Thyroid gland (tissue), 4 donors: Measurements from ENCODE around the gene GTSE1. TPM values are rescaled to one million over a fixed set of nuclear protein-coding genes. Genes with fewer than 3 reads are reported as not detected.

Experiments used
- DNase-seq, 2 donors: peaks; one replicate each; pipeline ENCODE4 v3.0.0-alpha.2; 2019
- H3K27ac ChIP-seq, 3 donors: fragments of 200-600 bp; sonication (generic); 1 replicate in 2 of 3; 2 replicates in 1 of 3; pipeline ENCODE4 v1.5.1; 2016 to 2019; ENCODE audit warnings: mild to moderate bottlenecking in 1 of 3, moderate library complexity in 1 of 3
- H3K27me3 ChIP-seq: fragments of 200-600 bp; sonication (generic); one replicate; pipeline ENCODE4 v1.5.1; 2019
- H3K36me3 ChIP-seq, 2 donors: fragments of 200-600 bp; sonication (generic); one replicate each; pipeline ENCODE4 v1.5.1; 2016 to 2019
- H3K4me1 ChIP-seq, 2 donors: fragments of 200-600 bp; sonication (generic); one replicate each; pipeline ENCODE4 v1.5.1; 2017 to 2019
- H3K4me3 ChIP-seq, 3 donors: fragments of 200-600 bp; sonication (generic); replicated peaks in 1 of 3; 1 replicate in 2 of 3; 2 replicates in 1 of 3; pipeline ENCODE4 v1.5.1; 2016; ENCODE audit warnings: mild to moderate bottlenecking in 1 of 3
- H3K9me3 ChIP-seq: fragments of 200-600 bp; sonication (generic); one replicate; pipeline ENCODE4 v1.5.1; 2017
- POLR2A ChIP-seq, 2 donors: fragments of 450-650 bp; IDR thresholded peaks; one replicate each; pipeline ENCODE4 v1.6.1; 2017; ENCODE audit warnings: antibody characterized with exemption in 2 of 2, mild to moderate bottlenecking in 2 of 2, moderate library complexity in 1 of 2
- WGBS, 2 donors: methylation state at CpG; one replicate each; pipeline ENCODE4 v1.1.5; 2017; 5-methylcytosine and 5-hydroxymethylcytosine counted together
- intact Hi-C: fragments of 100-400 bp; cut with DNase I; formaldehyde crosslinking; loops from one replicate; pipeline ENCODE4 v1.15.1; 2023
- total RNA-seq, 4 donors: library from RNA; depleted of rRNA; stranded (reverse); fragments of >200 nt; gene quantifications; one replicate each; pipeline ENCODE4 v1.2.3, GENCODE V29; 2016
- TF ChIP-seq, protein P1 (sequence below), 6 experiments: fragments of 200-600 bp in 3 of 6; fragments of 450-650 bp in 3 of 6; sonication (generic) in 3 of 6; IDR thresholded peaks; one replicate each; pipeline ENCODE4 v1.5.1; 2016 to 2019; ENCODE audit warnings: antibody characterized with exemption in 6 of 6, mild to moderate bottlenecking in 2 of 6, inconsistent platforms in 1 of 6, moderate library complexity in 1 of 6

Gene GTSE1, protein sequence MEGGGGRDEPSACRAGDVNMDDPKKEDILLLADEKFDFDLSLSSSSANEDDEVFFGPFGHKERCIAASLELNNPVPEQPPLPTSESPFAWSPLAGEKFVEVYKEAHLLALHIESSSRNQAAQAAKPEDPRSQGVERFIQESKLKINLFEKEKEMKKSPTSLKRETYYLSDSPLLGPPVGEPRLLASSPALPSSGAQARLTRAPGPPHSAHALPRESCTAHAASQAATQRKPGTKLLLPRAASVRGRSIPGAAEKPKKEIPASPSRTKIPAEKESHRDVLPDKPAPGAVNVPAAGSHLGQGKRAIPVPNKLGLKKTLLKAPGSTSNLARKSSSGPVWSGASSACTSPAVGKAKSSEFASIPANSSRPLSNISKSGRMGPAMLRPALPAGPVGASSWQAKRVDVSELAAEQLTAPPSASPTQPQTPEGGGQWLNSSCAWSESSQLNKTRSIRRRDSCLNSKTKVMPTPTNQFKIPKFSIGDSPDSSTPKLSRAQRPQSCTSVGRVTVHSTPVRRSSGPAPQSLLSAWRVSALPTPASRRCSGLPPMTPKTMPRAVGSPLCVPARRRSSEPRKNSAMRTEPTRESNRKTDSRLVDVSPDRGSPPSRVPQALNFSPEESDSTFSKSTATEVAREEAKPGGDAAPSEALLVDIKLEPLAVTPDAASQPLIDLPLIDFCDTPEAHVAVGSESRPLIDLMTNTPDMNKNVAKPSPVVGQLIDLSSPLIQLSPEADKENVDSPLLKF
- under 1 TPM in 3 of 4 donors, not detected in 1; 0.22 to 0.27 (median 0.25) TPM for total RNA-seq

- DNase-seq: peak; percentile 98 to 99
- Histone ChIP-seq H3K27me3 (no peaks in the 10 kb centered on the region), H3K27ac (peak within 1 kb of the TSS; percentile 84 to 86 (median 85)), H3K4me3 (peak within 1 kb of the TSS; percentile 11 to 64 (median 55)), H3K36me3 (peaks cover 6 to 7% of the 10 kb centered on the region in 2 donors), H3K4me1 (peaks cover 14 to 17% of the 10 kb centered on the region in 2 donors), H3K9me3 (no peaks in the 10 kb centered on the region)
- 2 to 3% methylated on average over 5 to 6 of the region's 76 CpGs for WGBS, 2 donors
- TF ChIP-seq POLR2A (IDR thresholded peaks at IDR 0.05): peak in 1 of 2 donors; percentile 67
- TF ChIP-seq, protein P1, sequence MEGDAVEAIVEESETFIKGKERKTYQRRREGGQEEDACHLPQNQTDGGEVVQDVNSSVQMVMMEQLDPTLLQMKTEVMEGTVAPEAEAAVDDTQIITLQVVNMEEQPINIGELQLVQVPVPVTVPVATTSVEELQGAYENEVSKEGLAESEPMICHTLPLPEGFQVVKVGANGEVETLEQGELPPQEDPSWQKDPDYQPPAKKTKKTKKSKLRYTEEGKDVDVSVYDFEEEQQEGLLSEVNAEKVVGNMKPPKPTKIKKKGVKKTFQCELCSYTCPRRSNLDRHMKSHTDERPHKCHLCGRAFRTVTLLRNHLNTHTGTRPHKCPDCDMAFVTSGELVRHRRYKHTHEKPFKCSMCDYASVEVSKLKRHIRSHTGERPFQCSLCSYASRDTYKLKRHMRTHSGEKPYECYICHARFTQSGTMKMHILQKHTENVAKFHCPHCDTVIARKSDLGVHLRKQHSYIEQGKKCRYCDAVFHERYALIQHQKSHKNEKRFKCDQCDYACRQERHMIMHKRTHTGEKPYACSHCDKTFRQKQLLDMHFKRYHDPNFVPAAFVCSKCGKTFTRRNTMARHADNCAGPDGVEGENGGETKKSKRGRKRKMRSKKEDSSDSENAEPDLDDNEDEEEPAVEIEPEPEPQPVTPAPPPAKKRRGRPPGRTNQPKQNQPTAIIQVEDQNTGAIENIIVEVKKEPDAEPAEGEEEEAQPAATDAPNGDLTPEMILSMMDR (IDR thresholded peaks at IDR 0.05): peak in 1 of 6 experiments; percentile 38
- intact Hi-C loops: no loop called here
These were observed at the start of gene GTSE1 for GRCh38 chr22:46296257-46297150. Gene GTSE1 (plus strand): TSS chr22:46296870. CDS start chr22:46297401, 531 bp downstream.

DNA sequence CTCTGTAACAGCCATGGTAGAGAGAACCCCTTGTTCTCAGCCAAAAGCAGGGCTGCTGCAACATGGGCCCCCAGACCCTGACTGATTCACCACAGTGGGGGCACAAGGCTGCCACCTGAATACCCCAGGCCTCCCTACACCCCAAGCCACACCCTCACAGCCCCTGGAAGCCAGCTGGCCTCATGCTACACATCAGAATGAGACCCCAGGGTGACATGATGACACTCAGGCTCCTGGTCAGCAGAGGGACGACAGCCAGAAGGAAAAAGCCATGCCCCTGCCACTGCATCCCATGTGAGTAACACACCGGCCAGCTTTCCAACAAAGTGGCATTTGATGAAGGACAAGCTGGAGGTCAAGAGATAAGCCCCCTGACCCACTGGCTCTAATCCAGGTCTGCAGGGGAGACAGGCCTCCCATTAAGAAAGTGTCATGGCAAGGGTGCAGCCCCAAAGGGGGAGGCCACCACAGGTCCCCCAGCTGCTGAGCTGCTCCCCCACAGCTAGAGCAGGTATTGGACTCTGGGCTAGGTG is 49.2 kb upstream of the GTSE1 start:
- WGBS, 2 donors: 93 to 96% methylated on average over 2 of the region's 2 CpGs
- Histone ChIP-seq H3K27me3 (no peaks in the 10 kb centered on the region), H3K4me3 (no peak overlapping the region), H3K27ac (no peak overlapping the region), H3K9me3 (no peaks in the 10 kb centered on the region), H3K36me3 (no peaks in the 10 kb centered on the region), H3K4me1 (peaks cover 11 to 21% of the 10 kb centered on the region in 2 donors)
- TF ChIP-seq POLR2A (IDR thresholded peaks at IDR 0.05): no peak
- TF ChIP-seq, protein P1 (IDR thresholded peaks at IDR 0.05): no peak
- no peak for DNase-seq
- intact Hi-C loops: no loop called here

- no peaks in the 10 kb centered on the region for H3K9me3 ChIP-seq
- intact Hi-C loops: no loop called here
- H3K27ac ChIP-seq: peak within 1 kb of the TSS; percentile 64 to 78 (median 73)
- 0% methylated on average over 7 to 26 of the region's 89 CpGs for WGBS, 2 donors
- H3K4me3 ChIP-seq: peak within 1 kb of the TSS; percentile 19 to 80 (median 56)
- H3K27me3 ChIP-seq: no peaks in the 10 kb centered on the region
- H3K4me1 ChIP-seq: peaks cover 11 to 19% of the 10 kb centered on the region in 2 donors
- peak in 1 of 2 donors; percentile 95 for TF ChIP-seq POLR2A (IDR thresholded peaks at IDR 0.05)
- TF ChIP-seq, protein P1 (IDR thresholded peaks at IDR 0.05): no peak
- DNase-seq: peak; percentile 90 to 91
- H3K36me3 ChIP-seq: no peaks in the 10 kb centered on the region
These were observed 46.5 kb upstream of the GTSE1 start, which contains the start of gene CDPF1 for GRCh38 chr22:46250035-46250782. Gene CDPF1 (minus strand): TSS chr22:46250293. CDS start chr22:46248284, 2,009 bp downstream.

DNA sequence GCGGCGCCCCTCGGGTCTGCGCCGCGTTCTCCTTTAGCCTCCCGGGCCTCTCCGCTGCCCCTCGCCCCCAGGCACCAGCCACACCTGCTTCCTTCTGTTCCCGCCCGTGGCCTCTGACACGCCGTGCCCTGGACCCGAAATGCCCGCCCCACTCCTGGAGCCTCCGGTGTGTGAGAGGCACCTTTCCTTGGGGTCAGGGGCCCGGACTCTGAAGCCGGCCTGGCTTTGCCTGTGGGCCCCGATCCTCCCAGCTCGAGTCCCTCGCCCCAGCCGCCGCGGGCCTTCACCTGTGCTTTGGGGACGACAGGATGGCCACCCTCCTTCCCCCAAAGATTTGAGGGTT is 45.9 kb upstream of the GTSE1 start:
- WGBS, 2 donors: 10% methylated on average over 13 of the region's 25 CpGs; no CpG with 5 or more reads in 1 of the 2 donors
- Histone ChIP-seq H3K36me3 (no peaks in the 10 kb centered on the region), H3K9me3 (no peaks in the 10 kb centered on the region), H3K4me3 (peak overlapping the region; percentile 19 to 80 (median 56)), H3K4me1 (peaks cover 11 to 14% of the 10 kb centered on the region in 2 donors), H3K27me3 (no peaks in the 10 kb centered on the region), H3K27ac (no peak overlapping the region)
- TF ChIP-seq, protein P1 (IDR thresholded peaks at IDR 0.05): no peak
- TF ChIP-seq POLR2A (IDR thresholded peaks at IDR 0.05): no peak
- intact Hi-C loops: no loop called here
- DNase-seq: no peak
